AG04449 (cell line): ENCODE measurements around the gene IDE.
"Not testable (repeated sequence)": the region's sequence is repeated elsewhere in the genome, so short reads cannot be mapped to it uniquely, and the experiment has no call there.

ENCODE experiments used
- CTCF ChIA-PET: fragments of 350-600 bp; formaldehyde crosslinking; extraction: SDS; loops from one replicate; lab custom pipeline; 2021; ENCODE audit warnings: antibody characterized with exemption; lab: Yijun Ruan, JAX
- POLR2A ChIA-PET: fragments of 400-600, 350-600 bp; formaldehyde crosslinking; extraction: SDS; loops from one replicate; lab custom pipeline; 2020; ENCODE audit warnings: antibody characterized with exemption, inconsistent platforms; lab: Yijun Ruan, JAX
- DNase-seq: peaks from one replicate; pipeline ENCODE4 v3.0.0-alpha.2; 2010; ENCODE audit warnings: low read depth, low spot score
- H3K4me3 ChIP-seq: 2 replicates; pipeline ENCODE4 v1.5.1; 2011; ENCODE audit warnings: low read depth, mild to moderate bottlenecking, control low read depth, low read length
- TF ChIP-seq, protein P1 (sequence below): IDR thresholded peaks from one replicate; pipeline ENCODE4 v1.5.1; 2011; ENCODE audit warnings: mild to moderate bottlenecking, moderate library complexity, low read length, control low read depth, inconsistent platforms; ENCODE audit not compliant: insufficient read depth; ENCODE audit errors: missing control alignments

Gene IDE

DNA sequence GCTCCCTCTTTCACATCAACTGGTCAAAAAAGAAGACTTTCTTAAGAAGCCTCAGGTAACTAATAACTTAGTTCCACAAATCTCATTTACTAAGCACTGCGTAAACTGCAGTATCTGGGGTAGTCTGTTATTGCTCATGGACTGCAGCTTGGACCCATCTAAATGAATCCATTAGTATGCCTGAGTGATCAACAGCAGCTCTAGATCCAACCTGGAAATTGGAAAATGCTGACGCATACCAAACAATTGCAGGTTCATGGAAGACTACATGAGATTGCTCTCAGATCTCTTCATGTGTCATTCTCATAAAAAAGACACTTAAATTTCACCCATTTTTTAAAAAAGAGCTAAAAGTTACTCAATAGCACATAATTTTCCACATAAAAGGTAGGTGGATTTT is 121.6 kb downstream of the IDE start:
- H3K4me3 ChIP-seq: no peak overlapping the region
- ChIA-PET POLR2A (no interaction called here), CTCF (no interaction called here)
- TF ChIP-seq, protein P1, sequence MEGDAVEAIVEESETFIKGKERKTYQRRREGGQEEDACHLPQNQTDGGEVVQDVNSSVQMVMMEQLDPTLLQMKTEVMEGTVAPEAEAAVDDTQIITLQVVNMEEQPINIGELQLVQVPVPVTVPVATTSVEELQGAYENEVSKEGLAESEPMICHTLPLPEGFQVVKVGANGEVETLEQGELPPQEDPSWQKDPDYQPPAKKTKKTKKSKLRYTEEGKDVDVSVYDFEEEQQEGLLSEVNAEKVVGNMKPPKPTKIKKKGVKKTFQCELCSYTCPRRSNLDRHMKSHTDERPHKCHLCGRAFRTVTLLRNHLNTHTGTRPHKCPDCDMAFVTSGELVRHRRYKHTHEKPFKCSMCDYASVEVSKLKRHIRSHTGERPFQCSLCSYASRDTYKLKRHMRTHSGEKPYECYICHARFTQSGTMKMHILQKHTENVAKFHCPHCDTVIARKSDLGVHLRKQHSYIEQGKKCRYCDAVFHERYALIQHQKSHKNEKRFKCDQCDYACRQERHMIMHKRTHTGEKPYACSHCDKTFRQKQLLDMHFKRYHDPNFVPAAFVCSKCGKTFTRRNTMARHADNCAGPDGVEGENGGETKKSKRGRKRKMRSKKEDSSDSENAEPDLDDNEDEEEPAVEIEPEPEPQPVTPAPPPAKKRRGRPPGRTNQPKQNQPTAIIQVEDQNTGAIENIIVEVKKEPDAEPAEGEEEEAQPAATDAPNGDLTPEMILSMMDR: no peak
- no peak for DNase-seq

DNA sequence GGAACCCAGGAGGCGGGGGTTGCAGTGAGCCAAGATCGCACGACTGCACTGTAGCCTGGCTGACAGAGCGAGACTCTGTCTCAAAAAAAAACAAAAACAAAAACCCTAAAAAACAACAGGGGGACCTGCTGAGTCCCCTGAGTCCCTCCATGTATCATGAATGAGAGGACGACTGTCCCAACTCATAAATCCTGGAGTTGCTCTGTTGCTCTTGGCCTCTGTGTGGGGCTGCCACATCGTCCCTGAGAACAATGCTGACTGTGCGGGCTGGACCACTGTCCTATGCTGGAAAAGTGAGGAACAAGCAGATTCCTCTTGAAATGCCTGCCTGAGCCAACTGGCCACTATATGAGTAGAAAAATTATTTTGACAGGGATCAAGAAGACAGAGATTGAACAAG is 122.5 kb downstream of the IDE start:
- ChIA-PET POLR2A (no interaction called here), CTCF (no interaction called here)
- TF ChIP-seq, protein P1: no peak
- H3K4me3 ChIP-seq: no peak overlapping the region
- no peak for DNase-seq

DNA sequence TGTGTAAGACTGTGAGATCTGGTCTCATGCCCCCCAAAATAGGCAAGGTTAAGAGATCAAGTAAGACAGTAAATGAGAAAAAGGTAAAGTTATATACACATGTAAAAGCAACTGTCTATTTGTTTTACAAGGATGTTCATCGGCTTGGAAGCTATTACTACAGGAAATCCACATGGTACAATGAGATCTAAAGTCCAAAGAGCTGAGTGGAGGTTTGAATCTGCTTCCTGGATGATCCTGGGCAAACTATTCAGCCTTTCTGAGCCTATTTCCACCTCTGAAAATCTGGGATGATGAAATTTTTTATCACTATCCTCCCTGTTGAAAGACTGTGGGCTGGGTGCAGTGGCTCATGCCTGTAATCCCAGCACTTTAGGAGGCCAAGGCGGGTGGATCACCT is 123.0 kb downstream of the IDE start:
- ChIA-PET CTCF (no interaction called here), POLR2A (no interaction called here)
- TF ChIP-seq, protein P1: no peak
- no peak for DNase-seq
- no peak overlapping the region for H3K4me3 ChIP-seq

DNA sequence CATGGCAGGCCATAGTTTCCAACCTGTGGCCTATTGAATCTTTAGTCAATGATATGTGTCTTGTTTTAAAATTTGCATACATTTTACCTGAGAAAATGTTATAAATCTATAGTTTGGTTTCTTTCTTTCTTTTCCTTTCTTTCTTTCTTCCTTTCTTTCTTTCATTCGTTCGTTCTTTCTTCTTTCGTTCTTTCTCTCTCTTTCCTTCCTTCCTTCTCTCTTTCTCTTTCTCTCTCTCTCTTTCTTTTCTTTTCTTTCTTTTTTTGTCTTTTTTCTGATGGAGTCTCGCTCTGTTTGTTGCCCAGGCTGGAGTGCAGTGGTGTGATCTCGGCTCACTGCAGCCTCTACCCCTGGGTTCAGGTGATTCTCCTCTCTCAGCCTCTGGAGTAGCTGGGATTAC is 133.3 kb downstream of the IDE start:
- TF ChIP-seq, protein P1: no peak
- CTCF ChIA-PET: no interaction called here
- no peak overlapping the region for H3K4me3 ChIP-seq
- no peak for DNase-seq
- POLR2A ChIA-PET: no interaction called here

DNA sequence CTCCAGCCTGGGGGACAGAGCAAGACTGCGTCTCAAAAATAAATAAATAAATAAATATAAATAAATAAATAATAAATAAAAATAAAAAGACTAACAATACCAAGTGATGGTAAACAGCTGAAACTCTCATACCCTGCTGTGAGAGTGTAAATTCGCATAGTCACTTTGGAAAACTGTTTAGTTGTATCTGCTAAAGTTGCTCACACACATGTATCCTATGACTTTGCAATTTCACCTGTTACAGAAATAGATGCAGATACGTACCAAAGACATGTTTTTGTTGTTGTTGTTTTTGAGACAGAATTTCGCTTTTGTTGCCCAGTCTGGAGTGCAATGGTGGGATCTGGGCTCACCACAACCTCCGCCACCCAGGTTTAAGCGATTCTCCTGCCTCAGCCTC is 135.7 kb downstream of the IDE start:
- no peak overlapping the region for H3K4me3 ChIP-seq
- TF ChIP-seq, protein P1: no peak
- no peak for DNase-seq
- CTCF ChIA-PET: interaction anchor here (0.6 to 8.4 kb wide), 3 partner anchors 350 to 467 kb away, joined by 3 to 78 read pairs (median 15); no protein-coding TSS in a partner anchor
- POLR2A ChIA-PET: no interaction called here

DNA sequence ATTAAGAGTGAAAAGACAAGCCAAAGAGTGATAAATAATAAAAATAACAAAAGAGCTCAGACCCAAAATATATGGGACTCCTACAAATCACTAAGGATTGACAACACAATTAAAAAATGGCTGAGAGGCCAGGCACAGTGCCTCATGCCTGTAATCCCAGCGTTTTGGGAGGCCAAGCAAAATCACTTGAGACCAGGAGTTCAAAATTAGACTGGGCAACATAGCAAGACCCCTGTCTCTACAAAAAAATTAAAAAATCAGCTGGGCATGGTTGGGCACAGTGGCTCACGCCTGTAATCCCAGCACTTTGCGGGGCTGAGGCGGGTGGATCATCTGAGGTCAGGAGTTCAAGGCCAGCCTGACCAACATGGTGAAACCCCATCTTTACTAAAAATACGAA is 137.3 kb downstream of the IDE start:
- TF ChIP-seq, protein P1: no peak
- ChIA-PET POLR2A (interaction anchor here (0.6 kb wide), 1 partner anchor 464 kb away, joined by 5 read pairs; no protein-coding TSS in a partner anchor), CTCF (interaction anchor here (1.0 to 8.4 kb wide), 6 partner anchors 11 to 472 kb away, joined by 3 to 78 read pairs (median 6); no protein-coding TSS in a partner anchor)
- DNase-seq: no peak
- no peak overlapping the region for H3K4me3 ChIP-seq

DNA sequence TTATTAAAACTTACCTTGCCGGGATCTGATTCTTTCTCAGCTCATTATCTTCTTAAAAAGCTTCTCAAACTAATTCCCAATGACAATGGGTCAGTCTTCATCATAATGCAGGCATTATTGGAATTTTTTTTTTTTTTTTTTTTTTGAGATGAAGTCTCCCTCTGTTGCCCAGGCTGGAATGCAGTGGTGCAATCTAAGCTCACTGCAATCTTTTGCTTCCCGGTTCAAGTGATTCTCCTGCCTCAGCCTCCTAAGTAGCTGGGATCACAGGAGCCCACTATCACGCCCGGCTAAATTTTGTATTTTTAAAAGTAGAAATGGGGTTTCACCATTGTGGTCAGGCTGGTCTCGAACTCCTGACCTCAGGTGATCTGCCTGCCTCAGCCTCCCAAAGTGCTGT is 137.8 kb downstream of the IDE start:
- POLR2A ChIA-PET: interaction anchor here (0.6 kb wide), 1 partner anchor 463 kb away, joined by 5 read pairs; no protein-coding TSS in a partner anchor
- H3K4me3 ChIP-seq, DNase-seq: not testable (repeated sequence)
- CTCF ChIA-PET: interaction anchor here (0.7 to 8.4 kb wide), 8 partner anchors 11 to 472 kb away, joined by 3 to 78 read pairs (median 4); no protein-coding TSS in a partner anchor
